Right renal pelvis (tissue), 4 donors: ENCODE measurements around the gene MCIDAS. TPM values are rescaled to one million over a fixed set of nuclear protein-coding genes. Genes with fewer than 3 reads are reported as not detected.

Source experiments
- DNase-seq, 4 donors: peaks; one replicate each; pipeline ENCODE4 v3.0.0-alpha.2; 2013; ENCODE audit warnings: low read depth in 4 of 4, low spot score in 3 of 4, missing footprints in 1 of 4
- polyA plus RNA-seq, 4 donors: library from polyadenylated mRNA; unstranded; fragments of 120-200 nt; gene quantifications; one replicate each; pipeline ENCODE4 v1.2.1, GENCODE V29; 2013; ENCODE audit not compliant: insufficient read length in 4 of 4

Gene MCIDAS
- 1 to 10 TPM in 1 of 4 donors, under 1 TPM in 3; 0.75 to 1.4 (median 0.91) TPM for polyA plus RNA-seq

- DNase-seq = peak in 1 of 4 donors; percentile 33
These were observed at the start of gene MCIDAS for GRCh38 chr5:55226934-55227663. Gene MCIDAS (minus strand): TSS chr5:55227315. CDS start chr5:55227138, 177 bp downstream.

- DNase-seq = no peak
These were observed 49.7 kb upstream of the MCIDAS start for GRCh38 chr5:55276771-55277170.

GRCh38 chr5:55258339-55258738 is 31.2 kb upstream of the MCIDAS start:
- DNase-seq = no peak

- DNase-seq = no peak
These were observed 27.7 kb upstream of the MCIDAS start for GRCh38 chr5:55254802-55255201.

GRCh38 chr5:55250064-55250463 is 22.9 kb upstream of the MCIDAS start:
- DNase-seq = no peak

GRCh38 chr5:55241746-55242145 is 14.6 kb upstream of the MCIDAS start:
- no peak for DNase-seq

GRCh38 chr5:55236800-55237199 is 9.7 kb upstream of the MCIDAS start:
- DNase-seq = no peak

GRCh38 chr5:55234121-55234700 is 7.1 kb upstream of the MCIDAS start:
- DNase-seq = no peak

GRCh38 chr5:55232985-55233928 is 6.1 kb upstream of the MCIDAS start, which contains the start of gene CCNO:
Gene CCNO (minus strand): TSS chr5:55233608. CDS start chr5:55233523, 85 bp downstream.
- no peak for DNase-seq

GRCh38 chr5:55232271-55232984 is 5.3 kb upstream of the MCIDAS start:
- no peak for DNase-seq

GRCh38 chr5:55231919-55232270 is 4.8 kb upstream of the MCIDAS start:
- DNase-seq = no peak

GRCh38 chr5:55231029-55231918 is 4.2 kb upstream of the MCIDAS start:
- DNase-seq = no peak

- no peak for DNase-seq
These were observed 3.0 kb upstream of the MCIDAS start for GRCh38 chr5:55230086-55230629.

GRCh38 chr5:55227664-55228430 is 732 bp upstream of the MCIDAS start:
- no peak for DNase-seq

GRCh38 chr5:55226027-55226933 is 835 bp downstream of the MCIDAS start:
- peak in 1 of 4 donors; percentile 47 for DNase-seq

GRCh38 chr5:55225346-55225745 is 1.8 kb downstream of the MCIDAS start:
- no peak for DNase-seq

- no peak for DNase-seq
These were observed 3.3 kb downstream of the MCIDAS start for GRCh38 chr5:55223812-55224240.
